ENCODE results near the gene ATP11B. TPM values are rescaled to one million over a fixed set of nuclear protein-coding genes. Genes with fewer than 3 reads are reported as not detected.
A peak's percentile ranks its signal among the peaks of the same experiment; 100 is the strongest.

ATP11B gene
- polyA plus RNA-seq, 2 of the 4 experiments (the other 2 are of a cell fraction), result 10.1 to 17.2 TPM

DNA sequence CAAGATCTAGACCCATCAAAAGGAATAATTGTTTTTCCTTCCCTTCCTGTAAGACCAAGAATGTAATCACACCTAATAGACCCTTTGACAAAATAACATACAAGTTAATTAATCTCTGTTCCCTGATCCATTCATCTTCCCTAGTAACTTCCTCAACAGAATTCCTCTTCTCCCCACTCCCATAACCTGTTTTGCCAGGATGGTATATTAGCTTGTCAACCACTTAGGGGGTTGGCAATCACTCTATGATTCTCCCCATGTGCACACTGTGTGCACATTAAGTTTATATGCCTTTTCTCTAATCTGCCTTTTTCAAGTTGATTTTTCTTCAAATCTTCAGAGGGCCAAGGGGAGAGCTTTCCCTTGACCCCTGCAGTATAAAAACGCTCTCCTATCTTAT is 2.7 kb upstream of the ATP11B start:
- CTCF ChIA-PET, result no interaction called here
- WGBS (ENCODE audit: missing lambda C conversion rate), result 75% methylated on average over 1 of the region's 1 CpG
- POLR2A ChIA-PET, result no interaction called here
- H3K9me3 ChIP-seq, result no peaks in the 10 kb centered on the region
- peaks cover 9% of the 10 kb centered on the region for H3K4me1 ChIP-seq
- DNase-seq (ENCODE audit: low read depth in 1 of 2, low spot score in 1 of 2), result no peak
- FAIRE-seq, result no peak
- H3K4me2 ChIP-seq, result no peak overlapping the region
- no peak overlapping the region for H3K27ac ChIP-seq
- no peak overlapping the region for H3K4me3 ChIP-seq
- TF ChIP-seq CEBPB (IDR thresholded peaks at IDR 0.05) (no peak), TP53 (CRISPR knock-in tag; IDR thresholded peaks at IDR 0.05) (no peak), ZSCAN20 (CRISPR knock-in tag; IDR thresholded peaks at IDR 0.05) (no peak), NPAS2 (CRISPR knock-in tag; IDR thresholded peaks at IDR 0.05; ENCODE audit: borderline replicate concordance) (no peak), MAZ (IDR thresholded peaks at IDR 0.05; ENCODE audit: borderline replicate concordance, low read depth, low read length) (no peak)
- TF ChIP-seq, protein P1, sequence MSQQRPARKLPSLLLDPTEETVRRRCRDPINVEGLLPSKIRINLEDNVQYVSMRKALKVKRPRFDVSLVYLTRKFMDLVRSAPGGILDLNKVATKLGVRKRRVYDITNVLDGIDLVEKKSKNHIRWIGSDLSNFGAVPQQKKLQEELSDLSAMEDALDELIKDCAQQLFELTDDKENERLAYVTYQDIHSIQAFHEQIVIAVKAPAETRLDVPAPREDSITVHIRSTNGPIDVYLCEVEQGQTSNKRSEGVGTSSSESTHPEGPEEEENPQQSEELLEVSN (IDR thresholded peaks at IDR 0.05; ENCODE audit: borderline replicate concordance, low read depth), result no peak
- no peak for ATAC-seq

DNA sequence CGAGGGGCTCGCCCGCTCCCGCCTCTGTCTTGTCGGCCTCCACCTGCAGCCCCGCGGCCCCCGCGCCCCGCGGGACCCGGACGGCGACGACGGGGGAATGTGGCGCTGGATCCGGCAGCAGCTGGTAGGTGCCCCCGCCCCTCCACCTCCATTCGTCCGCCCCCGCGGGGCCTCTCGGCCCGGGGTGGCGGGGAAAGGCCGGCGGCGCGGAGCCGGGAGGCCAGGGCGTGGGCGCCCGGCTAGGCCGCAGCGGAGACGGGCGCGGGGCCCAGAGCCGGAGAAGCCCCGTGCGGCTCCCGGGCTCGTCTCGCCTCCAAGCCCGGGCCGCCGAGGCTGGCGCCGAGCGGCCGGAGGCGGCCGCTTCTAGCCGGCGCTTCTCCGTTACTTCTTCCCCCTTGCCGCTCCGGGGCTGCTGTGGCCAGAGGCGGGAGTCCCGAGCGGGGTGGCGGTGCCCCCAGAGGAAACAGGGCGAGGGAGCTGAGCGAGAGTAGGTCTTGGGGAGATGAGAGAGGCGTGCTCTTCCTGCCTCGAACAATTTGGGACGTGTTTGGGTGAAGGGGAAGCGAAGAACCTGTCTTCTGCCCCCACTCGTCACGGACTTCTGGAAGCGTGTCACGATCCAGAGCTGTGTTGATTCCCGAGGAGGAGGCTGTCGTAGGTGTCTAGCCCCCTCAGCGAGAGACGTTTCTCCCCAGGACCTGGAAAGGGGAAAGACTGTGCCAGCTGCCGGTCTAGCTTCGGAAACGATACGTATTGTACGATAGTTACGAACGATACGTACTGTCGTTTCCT is 555 bp downstream of the ATP11B start:
- H3K27ac ChIP-seq, result peak overlapping the region; percentile 87 to 93
- peaks cover 10% of the 10 kb centered on the region for H3K4me1 ChIP-seq
- peak; percentile 56; the same call in 1 of the 2 replicates for TF ChIP-seq PHF8 (IDR thresholded peaks at IDR 0.05; ENCODE audit: borderline replicate concordance, low read depth)
- TF ChIP-seq CEBPB (IDR thresholded peaks at IDR 0.05), result no peak
- ChIA-PET CTCF (no interaction called here), POLR2A (interaction anchor here (0.6 to 1.3 kb wide), 2 partner anchors 79 to 178 kb away, joined by 3 to 5 read pairs; no protein-coding TSS in a partner anchor)
- peak; percentile 15 to 33 for DNase-seq (ENCODE audit: low read depth in 1 of 2, low spot score in 1 of 2)
- no peaks in the 10 kb centered on the region for H3K9me3 ChIP-seq
- no peak for FAIRE-seq
- H3K4me2 ChIP-seq, result peak overlapping the region; percentile 80
- under 1% methylated on average over 18 of the region's 86 CpGs for whole genome bisulfite sequencing (ENCODE audit: missing lambda C conversion rate)
- ATAC-seq, result peak; percentile 76
- peak overlapping the region; percentile 98 for H3K4me3 ChIP-seq

DNA sequence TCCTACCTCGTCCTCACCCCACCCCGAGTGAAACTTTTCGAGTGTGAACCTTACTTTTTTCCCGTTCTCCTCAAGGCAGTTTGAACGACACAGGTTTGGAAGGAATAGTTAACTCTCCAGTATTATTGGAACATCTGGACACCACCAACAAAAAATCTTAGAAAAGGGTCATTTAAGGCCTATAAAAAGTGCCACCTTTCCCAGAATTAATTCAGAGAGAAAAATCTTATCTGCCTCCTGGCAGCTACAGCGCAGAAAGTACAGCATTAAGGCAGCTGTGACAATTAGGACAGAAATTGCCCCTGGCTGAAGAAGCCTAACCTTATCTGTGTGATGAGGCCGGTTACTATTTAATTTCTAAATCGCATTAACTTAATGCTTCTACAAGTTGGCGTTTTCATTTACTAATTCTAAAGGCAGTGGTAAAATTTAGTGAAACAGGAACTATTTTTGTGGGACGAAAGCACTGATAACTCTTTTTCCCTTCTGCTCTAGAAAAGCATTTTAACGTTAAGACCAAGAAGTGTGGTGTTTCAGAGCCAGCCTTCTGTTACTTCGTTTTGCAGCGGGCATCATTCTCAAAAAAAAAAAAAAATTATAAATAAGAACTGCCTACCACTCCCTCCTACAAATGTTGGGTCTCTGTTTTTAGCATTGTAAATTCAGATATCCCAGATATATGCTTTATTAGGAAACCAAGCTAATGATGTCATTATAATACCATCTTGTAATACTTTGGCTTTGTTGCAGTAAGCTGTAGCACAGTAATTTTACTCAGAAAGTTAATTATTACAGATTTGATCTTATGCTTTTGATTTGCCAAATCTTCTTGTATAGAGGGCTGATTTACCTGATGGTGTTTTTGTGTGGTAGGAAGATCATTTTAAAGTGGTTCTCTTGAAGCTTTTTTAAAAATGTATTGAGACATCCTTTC is 1.4 kb downstream of the ATP11B start:
- H3K27ac ChIP-seq, result peak overlapping the region; percentile 87 to 93
- H3K4me3 ChIP-seq, result peak overlapping the region; percentile 98
- ATAC-seq (no peak), DNase-seq (ENCODE audit: low read depth in 1 of 2, low spot score in 1 of 2) (no peak), FAIRE-seq (no peak)
- ChIA-PET CTCF (interaction anchor here (0.6 kb wide), 1 partner anchor 390 kb away, joined by 5 read pairs; no protein-coding TSS in a partner anchor), POLR2A (interaction anchor here (1.3 kb wide), 1 partner anchor 80 kb away, joined by 3 read pairs; no protein-coding TSS in a partner anchor)
- no peaks in the 10 kb centered on the region for H3K9me3 ChIP-seq
- peaks cover 10% of the 10 kb centered on the region for H3K4me1 ChIP-seq
- peak overlapping the region; percentile 80 for H3K4me2 ChIP-seq
- TF ChIP-seq CEBPB (IDR thresholded peaks at IDR 0.05) (no peak), PHF8 (IDR thresholded peaks at IDR 0.05; ENCODE audit: borderline replicate concordance, low read depth) (no peak), HDAC2 (IDR thresholded peaks at IDR 0.05) (no peak), JUNB (IDR thresholded peaks at IDR 0.05) (no peak), ZSCAN20 (CRISPR knock-in tag; IDR thresholded peaks at IDR 0.05) (no peak), FOSB (CRISPR knock-in tag; IDR thresholded peaks at IDR 0.05) (no peak), NPAS2 (CRISPR knock-in tag; IDR thresholded peaks at IDR 0.05; ENCODE audit: borderline replicate concordance) (no peak), GATA3 (IDR thresholded peaks at IDR 0.05; ENCODE audit: borderline replicate concordance) (no peak), ESRRA (IDR thresholded peaks at IDR 0.05; ENCODE audit: borderline replicate concordance, low read length) (no peak), FOSL2 (IDR thresholded peaks at IDR 0.05) (no peak), FOSL2 (CRISPR knock-in tag; IDR thresholded peaks at IDR 0.05) (no peak), TFCP2L1 (CRISPR knock-in tag; IDR thresholded peaks at IDR 0.05) (no peak), BHLHE40 (IDR thresholded peaks at IDR 0.05; ENCODE audit: low read depth, low read length) (no peak), FOXS1 (CRISPR knock-in tag; IDR thresholded peaks at IDR 0.05) (no peak), RCOR1 (IDR thresholded peaks at IDR 0.05; ENCODE audit: low read depth, low read length) (no peak)
- TF ChIP-seq, protein P2, sequence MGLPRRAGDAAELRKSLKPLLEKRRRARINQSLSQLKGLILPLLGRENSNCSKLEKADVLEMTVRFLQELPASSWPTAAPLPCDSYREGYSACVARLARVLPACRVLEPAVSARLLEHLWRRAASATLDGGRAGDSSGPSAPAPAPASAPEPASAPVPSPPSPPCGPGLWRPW (IDR thresholded peaks at IDR 0.05), result no peak
- TF ChIP-seq, protein P3, sequence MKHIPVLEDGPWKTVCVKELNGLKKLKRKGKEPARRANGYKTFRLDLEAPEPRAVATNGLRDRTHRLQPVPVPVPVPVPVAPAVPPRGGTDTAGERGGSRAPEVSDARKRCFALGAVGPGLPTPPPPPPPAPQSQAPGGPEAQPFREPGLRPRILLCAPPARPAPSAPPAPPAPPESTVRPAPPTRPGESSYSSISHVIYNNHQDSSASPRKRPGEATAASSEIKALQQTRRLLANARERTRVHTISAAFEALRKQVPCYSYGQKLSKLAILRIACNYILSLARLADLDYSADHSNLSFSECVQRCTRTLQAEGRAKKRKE (CRISPR knock-in tag; IDR thresholded peaks at IDR 0.05; ENCODE audit: low read depth), result no peak
- TF ChIP-seq, protein P4, sequence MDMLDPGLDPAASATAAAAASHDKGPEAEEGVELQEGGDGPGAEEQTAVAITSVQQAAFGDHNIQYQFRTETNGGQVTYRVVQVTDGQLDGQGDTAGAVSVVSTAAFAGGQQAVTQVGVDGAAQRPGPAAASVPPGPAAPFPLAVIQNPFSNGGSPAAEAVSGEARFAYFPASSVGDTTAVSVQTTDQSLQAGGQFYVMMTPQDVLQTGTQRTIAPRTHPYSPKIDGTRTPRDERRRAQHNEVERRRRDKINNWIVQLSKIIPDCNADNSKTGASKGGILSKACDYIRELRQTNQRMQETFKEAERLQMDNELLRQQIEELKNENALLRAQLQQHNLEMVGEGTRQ (IDR thresholded peaks at IDR 0.05), result no peak
- TF ChIP-seq, protein P5, sequence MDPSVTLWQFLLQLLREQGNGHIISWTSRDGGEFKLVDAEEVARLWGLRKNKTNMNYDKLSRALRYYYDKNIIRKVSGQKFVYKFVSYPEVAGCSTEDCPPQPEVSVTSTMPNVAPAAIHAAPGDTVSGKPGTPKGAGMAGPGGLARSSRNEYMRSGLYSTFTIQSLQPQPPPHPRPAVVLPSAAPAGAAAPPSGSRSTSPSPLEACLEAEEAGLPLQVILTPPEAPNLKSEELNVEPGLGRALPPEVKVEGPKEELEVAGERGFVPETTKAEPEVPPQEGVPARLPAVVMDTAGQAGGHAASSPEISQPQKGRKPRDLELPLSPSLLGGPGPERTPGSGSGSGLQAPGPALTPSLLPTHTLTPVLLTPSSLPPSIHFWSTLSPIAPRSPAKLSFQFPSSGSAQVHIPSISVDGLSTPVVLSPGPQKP (IDR thresholded peaks at IDR 0.05; ENCODE audit: low read depth, low read length), result no peak
- 28% methylated on average over 13 of the region's 13 CpGs for WGBS (ENCODE audit: missing lambda C conversion rate)

Measured in A549 (cell line).